NCI-H1092 (cell line): ENCODE measurements around the gene ZNF469.

ENCODE experiments used
- DNase-seq: peaks from one replicate; lab custom pipeline; 2025; lab: John Stamatoyannopoulos, UW

ZNF469 gene, protein sequence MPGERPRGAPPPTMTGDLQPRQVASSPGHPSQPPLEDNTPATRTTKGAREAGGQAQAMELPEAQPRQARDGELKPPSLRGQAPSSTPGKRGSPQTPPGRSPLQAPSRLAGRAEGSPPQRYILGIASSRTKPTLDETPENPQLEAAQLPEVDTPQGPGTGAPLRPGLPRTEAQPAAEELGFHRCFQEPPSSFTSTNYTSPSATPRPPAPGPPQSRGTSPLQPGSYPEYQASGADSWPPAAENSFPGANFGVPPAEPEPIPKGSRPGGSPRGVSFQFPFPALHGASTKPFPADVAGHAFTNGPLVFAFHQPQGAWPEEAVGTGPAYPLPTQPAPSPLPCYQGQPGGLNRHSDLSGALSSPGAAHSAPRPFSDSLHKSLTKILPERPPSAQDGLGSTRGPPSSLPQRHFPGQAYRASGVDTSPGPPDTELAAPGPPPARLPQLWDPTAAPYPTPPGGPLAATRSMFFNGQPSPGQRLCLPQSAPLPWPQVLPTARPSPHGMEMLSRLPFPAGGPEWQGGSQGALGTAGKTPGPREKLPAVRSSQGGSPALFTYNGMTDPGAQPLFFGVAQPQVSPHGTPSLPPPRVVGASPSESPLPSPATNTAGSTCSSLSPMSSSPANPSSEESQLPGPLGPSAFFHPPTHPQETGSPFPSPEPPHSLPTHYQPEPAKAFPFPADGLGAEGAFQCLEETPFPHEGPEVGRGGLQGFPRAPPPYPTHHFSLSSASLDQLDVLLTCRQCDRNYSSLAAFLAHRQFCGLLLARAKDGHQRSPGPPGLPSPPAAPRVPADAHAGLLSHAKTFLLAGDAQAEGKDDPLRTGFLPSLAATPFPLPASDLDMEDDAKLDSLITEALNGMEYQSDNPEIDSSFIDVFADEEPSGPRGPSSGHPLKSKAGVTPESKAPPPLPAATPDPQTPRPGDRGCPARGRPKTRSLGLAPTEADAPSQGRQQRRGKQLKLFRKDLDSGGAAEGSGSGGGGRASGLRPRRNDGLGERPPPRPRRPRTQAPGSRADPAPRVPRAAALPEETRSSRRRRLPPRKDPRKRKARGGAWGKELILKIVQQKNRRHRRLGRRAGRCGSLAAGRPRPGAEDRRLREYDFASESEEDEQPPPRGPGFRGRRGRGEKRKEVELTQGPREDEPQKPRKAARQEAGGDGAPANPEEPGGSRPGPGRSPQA (N-terminal part only)

DNA sequence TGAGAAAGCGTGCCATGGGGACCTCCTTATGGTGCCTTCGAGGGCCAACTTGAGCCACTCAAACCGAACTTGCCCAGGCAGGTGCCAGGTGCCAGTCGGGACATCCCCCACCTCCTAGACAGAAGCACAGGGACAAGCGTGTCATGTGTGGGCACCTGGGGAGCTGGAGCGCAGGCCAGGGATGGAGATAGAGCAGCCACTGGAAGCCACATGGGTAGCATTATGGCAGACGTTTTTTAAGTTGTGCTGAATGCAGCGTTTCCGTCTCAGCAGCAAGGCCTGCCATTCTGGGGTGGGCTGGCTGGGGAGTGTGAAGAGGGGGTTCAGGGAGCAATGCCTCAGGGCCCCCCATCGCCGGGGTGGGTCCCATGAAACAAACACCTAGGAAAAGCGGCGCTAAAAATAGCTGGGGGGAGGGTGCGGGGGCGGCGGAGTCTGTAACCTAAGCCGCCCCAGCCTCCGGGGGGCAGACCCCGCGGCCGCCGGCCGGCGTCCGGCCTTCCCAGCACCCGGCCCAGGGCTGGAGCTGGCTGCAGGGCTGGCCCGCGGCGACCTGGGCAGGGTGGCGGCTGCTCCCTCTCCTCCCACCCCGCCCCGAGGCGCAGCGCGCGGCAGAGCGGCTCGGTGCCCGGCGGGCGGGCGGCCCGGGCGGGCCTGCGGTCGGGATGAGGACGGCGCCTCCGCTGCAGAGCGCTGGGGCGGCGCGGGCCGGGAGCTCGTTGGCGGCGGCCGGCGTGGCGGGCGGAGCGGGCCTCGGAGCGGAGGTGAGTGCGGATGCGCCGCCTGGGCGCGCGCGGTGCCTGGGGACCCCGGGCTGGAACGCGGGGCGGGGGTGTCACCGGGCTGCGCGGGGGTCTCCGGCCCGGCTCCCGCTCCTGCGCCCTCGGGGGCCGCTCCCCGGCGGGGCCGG lies at the start of gene ZNF469:
Gene ZNF469 (plus strand): TSS at position 469 of the 910 bp plus-strand sequence. CDS start 44,512 bp downstream, outside the sequence.
- no peak for DNase-seq

DNA sequence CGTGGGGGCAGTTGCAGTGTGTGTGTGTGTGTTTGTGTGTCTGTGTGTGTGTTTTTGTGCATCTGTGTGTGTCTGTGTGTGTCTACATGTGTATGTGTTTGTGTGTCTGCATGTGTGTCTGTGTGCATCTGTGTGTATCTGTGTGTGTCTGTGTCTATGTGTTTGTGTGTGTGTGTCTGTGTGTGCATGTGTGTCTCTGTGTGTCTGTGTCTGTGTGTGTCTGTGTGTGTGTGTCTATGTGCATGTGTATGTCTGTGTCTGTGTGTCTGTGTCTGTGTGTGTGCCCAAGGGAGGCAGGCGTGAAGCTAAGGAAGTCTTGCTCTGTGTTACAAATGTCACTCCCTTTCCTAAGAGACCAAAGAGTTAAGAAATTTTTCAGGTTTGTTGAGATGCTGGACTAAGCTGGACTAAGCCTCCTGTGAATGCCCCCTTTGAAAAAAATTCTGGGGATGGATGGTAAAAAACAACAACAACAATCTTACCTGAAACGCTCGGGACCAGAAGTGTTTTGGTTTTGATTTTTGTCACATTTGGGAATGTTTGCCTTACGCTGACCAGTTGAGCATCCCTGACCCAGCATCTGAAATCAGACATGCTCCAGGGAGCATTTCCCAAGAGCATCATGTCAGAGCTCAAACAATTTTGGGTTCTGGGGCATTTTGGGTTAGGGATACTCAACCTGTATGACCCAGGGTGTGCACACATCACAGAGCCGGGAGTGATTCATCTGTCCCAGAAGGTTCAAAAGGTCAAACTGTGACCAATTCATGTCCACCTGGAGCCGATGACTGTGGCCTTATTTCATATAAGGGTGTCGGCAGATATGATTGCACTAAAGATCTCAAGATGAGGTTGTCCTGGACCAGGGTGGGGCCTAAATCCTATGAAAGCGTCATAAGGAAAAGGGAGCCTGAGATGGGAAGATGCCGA lies 48.6 kb upstream of the ZNF469 start:
- no peak for DNase-seq

DNA sequence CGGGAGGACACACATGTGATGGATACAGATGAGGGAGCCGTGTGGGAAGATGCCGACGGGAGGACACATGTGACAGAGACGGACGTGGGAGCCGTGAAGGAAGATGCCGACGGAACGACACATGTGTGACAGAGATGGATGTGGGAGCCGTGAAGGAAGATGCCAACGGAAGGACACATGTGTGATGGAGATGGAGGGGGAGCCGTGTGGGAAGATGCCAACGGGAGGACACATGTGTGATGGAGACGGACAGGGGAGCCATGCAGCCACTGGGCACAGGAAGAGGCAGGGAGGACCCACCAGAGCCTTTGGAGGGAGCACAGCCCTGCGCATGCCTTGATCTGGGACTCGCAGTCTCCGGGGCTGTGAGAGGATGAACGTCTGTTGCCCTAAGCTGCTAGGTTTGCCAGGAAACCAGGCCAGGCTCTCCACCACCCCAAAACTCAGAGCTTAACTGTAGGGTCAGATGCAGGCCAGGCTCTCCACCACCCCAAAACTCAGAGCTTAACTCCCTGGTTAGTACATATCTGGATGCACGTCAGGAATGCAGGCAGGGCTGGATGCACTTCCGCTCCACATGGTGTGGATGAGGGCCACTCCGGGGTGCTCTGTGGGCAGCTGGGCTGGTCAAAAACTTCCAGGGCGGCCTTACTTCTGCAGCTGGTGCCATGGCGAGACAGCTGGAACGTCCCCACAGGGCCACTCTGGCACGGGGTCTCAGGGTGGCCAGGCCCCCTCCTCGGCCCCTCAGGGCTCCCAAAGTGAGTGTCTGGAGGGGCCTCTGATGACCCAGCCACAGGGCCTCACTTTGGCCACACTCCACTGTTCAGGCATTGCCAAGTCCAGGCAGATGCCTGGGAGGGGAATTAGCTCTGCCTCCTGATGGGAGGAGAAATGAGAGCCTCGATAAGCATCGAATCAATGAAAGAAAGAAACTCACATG lies 47.7 kb upstream of the ZNF469 start:
- no peak for DNase-seq

DNA sequence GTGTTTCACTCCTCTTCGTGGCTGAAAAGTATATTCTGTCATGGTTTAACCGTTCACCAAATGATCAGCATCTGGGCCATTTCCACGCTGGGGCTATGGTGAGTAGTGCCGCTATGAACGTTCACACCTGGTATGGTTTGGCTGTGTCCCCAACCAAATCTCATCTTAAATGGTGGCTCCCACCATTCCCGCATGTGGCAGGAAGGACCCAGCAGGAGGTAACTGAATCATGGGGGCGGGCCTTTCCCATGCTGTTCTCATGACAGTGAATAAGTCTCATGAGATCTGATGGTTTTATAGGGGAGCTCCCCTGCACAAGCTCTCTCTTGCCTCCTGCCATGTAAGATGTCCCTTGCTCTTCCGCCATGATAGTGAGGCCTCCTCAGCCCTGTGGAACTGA lies 45.7 kb upstream of the ZNF469 start:
- DNase-seq: no peak

DNA sequence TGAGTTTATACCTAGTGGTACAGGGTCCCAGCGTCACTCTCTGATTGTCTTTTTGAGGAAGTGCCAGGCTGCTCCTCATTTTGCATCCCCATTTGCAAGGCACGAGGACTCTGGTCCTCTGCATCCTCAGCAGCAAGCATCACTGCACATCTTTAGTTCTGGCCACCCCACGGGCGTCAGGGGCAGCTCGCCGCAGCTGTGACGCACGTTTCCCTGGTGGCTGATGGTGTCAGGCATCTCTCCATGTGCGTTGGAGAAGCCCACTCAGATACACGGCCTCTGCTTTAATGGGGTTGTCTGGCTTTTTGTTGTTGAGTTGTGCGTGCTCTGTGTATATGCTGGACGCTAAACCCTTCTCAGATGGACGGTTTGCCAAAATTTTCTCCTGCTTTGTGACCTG lies 45.2 kb upstream of the ZNF469 start:
- DNase-seq: no peak

DNA sequence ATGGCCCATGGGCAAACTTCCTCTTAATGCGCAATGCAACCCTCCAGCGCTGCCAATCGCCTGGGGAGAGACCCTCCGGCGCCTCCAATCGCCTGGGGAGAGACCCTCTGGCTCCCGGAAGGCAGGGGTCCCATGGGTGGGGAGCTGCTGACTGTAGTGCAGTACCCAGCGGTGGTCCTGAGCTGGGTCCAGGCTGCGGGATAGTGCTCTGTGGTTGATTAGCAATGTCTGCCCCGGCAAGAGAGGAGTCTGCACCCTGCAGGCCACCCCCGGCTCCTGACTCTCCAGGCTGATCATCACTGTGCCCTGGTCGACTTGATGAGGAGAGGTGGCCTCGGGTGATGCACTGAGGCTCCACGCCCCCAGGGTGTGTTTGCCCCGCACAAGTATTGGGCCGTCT lies 44.6 kb upstream of the ZNF469 start:
- DNase-seq: no peak

DNA sequence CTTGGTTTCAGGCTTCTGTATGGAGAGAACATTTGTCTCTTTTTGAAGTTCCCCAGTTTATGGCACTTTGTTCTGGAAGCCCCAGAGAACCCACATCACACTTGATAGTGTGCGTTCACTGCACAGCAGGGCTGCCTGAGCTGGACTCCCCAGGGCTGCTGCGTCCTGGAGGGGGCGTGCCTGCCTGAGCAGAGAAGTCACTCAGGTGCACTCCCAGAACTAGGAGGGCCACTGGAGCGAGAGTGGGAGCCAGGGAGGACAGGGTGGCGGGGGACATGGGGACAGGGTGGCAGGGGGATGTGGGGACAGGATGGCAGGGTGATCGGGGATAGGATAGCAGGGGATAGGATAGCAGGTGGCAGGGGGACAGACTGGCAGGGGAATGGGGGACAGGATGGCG lies 43.9 kb upstream of the ZNF469 start:
- DNase-seq: no peak

DNA sequence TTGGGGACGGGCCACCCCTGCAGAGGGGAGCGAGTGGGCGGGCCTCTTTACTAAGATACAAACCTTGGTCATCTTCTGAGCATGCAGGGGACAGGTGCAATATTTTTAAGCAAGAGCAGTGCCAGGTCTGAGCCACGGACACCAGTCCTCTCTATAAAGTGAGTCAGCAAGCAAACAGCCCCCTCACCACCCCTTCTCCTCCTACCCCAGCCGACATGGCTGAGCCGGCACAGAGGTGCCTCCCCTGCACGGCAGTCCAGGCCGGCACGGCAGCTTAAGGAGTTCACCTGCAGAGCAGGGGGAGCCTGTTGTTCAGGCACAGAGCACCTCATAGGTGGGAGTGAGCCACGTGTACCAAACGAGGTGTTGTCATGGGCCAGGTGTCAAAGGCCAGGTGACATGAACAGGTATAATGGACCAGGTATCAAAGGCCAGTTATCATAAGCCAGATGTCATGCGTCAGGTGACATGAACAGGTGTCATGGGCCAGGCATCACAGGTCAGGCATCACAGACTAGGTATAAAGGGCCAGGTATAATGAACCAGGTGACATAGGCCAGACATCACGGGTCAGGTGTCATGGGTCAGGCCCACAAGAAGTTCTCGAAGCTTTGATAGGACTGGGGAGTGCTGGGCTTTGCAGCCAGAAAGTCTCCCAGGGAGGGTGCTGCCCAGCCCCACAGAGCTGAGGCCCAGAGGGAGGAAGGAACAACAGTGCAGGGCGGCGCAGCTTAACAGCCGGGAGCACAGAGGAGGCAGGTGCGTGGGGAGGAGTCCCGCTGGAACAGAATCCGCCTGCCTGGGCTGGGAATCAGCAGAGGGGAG lies 42.6 kb upstream of the ZNF469 start:
- no peak for DNase-seq

DNA sequence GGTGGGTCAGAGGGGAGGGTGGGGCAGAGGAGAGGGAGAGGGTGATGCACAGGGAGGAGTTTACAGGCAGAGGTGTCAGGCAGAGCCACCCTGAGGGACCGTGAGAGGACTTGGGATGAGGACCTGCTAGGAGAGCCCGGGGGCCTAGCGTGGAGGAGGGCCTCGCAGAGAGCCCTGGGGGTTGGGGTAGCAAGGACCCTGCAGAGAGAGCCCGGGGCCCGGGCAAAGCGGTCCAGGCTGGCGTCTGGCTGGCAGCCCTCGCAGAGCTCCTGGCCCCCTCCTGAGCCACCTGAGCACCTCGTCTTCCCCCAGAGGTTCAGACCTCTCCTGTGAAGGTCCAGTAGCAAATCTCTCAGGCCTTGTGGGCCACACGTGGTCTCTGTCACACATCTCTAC lies 42.0 kb upstream of the ZNF469 start:
- no peak for DNase-seq

DNA sequence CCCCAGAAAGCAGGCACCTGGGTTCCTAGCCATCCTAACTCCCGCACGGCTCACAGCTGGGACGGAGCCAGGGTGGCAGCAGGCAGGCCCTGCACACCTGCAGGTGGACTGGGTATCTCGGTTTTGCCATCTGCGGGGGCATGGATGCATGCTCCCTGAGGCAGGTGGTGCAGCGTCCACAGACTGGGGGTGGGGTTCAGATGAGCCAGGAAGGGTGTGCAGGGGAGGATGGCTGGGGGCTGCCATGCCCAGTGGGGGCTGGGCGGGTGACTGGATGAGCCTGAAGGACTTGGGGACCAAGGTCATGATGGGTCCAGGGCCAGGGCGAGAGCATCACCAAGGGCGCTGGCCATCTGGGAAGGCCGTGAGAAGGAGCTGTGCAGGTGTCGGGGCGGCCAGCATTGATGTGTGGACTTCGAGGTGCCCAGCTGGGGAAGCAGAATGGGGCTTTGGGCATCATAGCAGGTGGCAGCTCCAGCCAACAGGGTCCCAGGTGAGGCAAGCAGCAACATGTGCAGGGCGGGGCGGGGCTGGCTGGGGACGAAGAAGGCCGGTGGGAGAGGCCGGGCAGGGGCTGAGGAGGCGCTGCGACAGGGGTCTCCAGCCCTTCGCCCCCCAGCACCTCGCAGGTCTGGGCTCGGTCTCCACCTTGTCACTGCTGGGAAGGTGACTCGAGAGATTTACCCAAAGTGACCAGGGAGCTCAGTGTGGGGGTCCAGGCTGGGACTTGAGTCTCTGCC lies 41.0 kb upstream of the ZNF469 start:
- no peak for DNase-seq

DNA sequence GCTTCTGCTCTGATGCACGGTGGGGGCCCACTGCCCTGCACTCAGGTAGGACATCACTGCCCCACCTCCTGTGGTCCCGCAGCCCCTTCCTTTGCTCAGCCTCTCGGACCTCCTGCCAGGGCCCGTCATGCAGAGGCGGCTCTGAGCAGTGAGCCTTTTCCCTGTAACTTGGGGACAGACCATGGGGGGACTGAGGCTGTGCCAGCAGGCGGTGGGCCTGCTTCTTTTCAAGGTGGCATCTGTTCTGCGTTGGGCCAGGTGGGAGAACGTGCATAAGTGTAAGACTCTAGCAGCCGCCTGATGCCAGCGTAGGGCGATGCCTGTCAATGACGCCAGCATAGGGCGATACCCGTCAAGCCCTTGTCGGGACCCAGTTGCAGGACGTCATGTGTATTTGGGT lies 40.3 kb upstream of the ZNF469 start:
- DNase-seq: no peak

DNA sequence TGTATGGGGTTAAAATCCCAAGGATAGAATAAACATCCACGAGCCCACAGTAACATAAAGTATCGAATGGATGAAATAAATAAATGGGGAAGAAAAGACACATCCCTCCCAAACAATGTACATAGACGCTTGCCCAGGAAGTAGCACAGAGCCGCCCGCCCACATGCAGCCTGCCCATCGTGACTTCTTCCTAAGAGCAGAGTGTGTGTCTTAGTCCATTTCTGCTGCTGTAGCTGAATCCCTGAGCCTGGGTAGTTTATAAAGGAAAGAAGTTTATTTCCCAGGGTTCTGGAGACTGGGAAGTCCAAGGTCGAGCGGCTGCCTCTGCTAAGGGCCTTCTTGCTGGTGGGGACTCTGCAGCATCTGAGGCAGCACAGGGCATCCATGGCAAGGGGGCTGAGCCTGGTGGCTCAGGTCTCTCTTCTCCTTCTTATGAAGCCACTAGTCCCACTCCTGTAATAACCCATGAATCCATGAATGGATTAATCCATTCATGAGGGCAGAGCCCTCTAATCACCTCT lies 39.4 kb upstream of the ZNF469 start:
- no peak for DNase-seq

DNA sequence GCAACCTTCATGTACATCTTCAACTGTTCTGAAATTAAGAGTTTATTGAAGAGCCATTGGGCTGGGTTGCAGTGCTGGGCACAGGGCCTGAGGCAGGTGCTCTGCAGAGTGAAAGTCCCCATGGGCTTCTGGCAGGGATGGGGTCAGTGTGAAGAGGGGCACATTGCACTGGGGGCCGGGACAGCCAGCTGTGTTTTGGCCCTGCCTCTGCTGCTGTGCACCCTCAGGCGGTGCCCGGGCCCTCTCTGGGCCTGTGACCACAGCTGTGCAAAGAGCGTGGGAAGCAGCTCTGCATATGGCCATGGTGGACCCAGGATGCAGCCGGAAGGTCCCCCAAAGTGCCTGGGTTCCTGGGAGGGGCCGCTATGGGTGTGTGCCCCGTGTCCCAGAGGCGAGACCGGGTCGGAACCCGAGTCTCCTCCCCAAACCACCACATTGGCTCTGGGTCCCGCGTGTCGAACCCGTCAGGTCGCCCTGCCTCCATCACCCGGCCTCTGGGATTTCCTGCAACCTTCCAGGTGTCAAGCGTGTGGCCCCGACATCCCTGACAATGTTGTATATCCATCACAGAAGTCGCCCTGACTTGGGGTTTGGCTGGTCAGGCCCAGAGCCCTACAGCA lies 38.2 kb upstream of the ZNF469 start:
- no peak for DNase-seq

DNA sequence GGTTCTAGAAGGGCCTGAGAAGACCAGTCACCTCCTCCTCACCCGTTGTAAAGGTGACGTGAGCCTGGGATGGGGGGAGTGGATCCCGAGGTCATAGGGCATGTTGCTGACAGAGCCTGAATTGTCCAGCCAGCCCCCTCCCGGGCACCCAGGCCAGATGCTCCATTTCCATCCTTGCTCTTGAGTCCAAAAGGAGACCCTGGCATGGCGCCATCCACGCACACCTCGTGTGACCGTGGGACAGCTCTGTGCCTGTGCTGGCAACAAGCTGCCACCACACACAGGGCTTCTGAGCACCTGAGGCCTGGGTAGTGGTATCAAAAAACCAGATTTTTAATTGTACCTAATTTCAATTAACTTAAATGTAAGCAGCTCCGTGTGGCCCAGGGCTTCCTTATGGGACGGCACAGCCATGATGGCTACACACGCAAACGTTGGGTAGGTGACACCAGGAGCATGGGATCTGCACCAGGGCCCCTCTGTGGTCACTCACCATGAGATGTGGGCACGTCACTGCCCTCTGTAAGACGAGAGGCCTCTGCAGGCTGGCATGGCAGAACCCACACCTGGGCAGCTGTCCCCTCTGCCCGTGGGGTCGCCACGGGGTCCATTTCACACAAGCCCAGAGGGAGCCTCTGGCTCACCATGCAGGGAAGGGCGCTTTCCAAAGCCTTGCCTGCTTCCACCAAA lies 37.6 kb upstream of the ZNF469 start:
- no peak for DNase-seq

DNA sequence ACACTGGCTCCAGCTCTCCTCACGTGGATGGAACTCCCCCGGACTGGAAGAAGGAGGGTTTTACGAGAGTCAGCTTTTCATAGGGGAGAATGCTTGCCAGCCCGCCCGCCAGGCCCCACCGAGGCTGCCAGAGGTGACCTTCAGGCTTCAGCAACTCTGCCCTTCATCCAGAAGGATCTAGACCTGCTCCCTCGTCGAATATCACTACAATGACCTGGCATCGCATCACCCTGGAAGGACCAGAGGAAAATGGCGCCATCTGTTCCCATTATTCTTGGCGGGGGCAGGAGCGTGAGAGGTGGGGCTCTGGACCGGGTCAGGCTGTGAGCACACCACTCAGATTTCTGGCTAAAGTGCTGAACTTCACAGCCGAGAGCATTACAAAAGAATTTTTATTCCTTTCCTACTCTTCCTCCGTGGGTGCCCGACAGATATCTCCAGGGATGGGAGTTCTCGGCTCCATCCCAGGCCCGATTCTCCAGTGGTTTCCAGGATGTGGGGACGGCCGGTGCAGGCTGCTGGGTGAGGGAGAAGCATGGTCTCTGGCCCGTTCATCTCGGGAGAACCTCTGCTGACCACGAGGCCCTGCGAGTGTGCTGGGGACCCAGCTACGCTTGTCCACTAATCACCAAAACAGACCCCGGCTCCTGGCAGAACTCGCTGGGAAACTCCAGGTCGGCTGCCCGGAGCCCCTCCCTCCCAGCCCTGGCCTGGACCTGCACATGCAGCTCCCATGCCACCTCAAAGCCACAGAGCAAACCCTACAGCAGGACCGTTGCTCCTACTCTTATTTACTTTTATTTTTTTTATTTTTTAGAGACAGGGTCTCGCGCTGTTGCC lies 36.8 kb upstream of the ZNF469 start:
- no peak for DNase-seq
